HCT116 (cell line): ENCODE measurements around the gene STAT4. TPM values are rescaled to one million over a fixed set of nuclear protein-coding genes. Genes with fewer than 3 reads are reported as not detected.

Experiments
- ATAC-seq: fragments of 200-7000 bp; cut with Tn5 transposase; 2 replicates; pipeline ENCODE4 v1.9.1; 2020; ENCODE audit warnings: mild to moderate bottlenecking, moderate library complexity
- BruUV-seq: library from RNA; stranded (reverse); fragments of 400-500 nt; replicated peaks from 2 replicates; lab custom pipeline; 2021; lab: Mats Ljungman, UMichigan
- CTCF ChIA-PET: fragments of 300-600 bp; sonication (Branson Sonifier 250); formaldehyde crosslinking; loops from one replicate; lab custom pipeline; 2021; ENCODE audit warnings: antibody characterized with exemption; lab: Charles Lee
- POLR2A ChIA-PET: fragments of 300-600, 350-600 bp; sonication (Branson Sonifier 250); formaldehyde crosslinking; loops from one replicate; lab custom pipeline; 2021; ENCODE audit warnings: antibody characterized with exemption; lab: Charles Lee
- RAD21 ChIA-PET, 2 experiments: fragments of 300-600 bp; sonication (Branson Sonifier 250); formaldehyde crosslinking; loops; one replicate each; lab custom pipeline; 2023; ENCODE audit warnings: low total read pairs in 2 of 2; ENCODE audit not compliant: uncharacterized antibody in 2 of 2, unreplicated experiment in 2 of 2, low non-redundant PET in 1 of 2; lab: Charles Lee
- DNase-seq: peaks from one replicate; pipeline ENCODE4 v3.0.0-alpha.2; 2010; ENCODE audit warnings: low read depth, low spot score
- H2AFZ ChIP-seq: fragments of 200-600 bp; shearing (Covaris generic), sonication (generic); 2 replicates; pipeline ENCODE4 v1.6.1; 2017; ENCODE audit warnings: low read depth, mixed run types, mixed read lengths, antibody characterized with exemption, low read length; ENCODE audit not compliant: poor library complexity, severe bottlenecking
- H3K27ac ChIP-seq: 2 replicates; pipeline ENCODE4 v1.5.1; 2012; ENCODE audit warnings: low read depth, low read length
- H3K27me3 ChIP-seq: fragments of 200-600 bp; sonication (generic); 2 replicates; pipeline ENCODE4 v1.6.1; 2016; ENCODE audit warnings: mixed run types, low read length, mixed read lengths; ENCODE audit not compliant: insufficient read depth
- H3K36me3 ChIP-seq, 2 experiments: fragments of 200-500 bp in 1 of 2; fragments of 200-600 bp in 1 of 2; sonication (Bioruptor generic) in 1 of 2; sonication (generic) in 1 of 2; 2 replicates each; pipeline versions ENCODE4 v1.5.1 to v1.6.1; 2014 to 2016; ENCODE audit warnings: low read length in 2 of 2, inconsistent platforms in 1 of 2, mixed read lengths in 1 of 2, mixed run types in 1 of 2; ENCODE audit not compliant: insufficient read depth in 2 of 2, control insufficient read depth in 1 of 2
- H3K4me1 ChIP-seq, 2 experiments: fragments of 200-600 bp in 1 of 2; sonication (generic) in 1 of 2; 2 replicates each; pipeline versions ENCODE4 v1.5.1 to v1.6.1; 2012 to 2017; ENCODE audit warnings: low read length in 2 of 2, inconsistent platforms in 1 of 2, mild to moderate bottlenecking in 1 of 2, mixed read lengths in 1 of 2, mixed run types in 1 of 2, moderate library complexity in 1 of 2; ENCODE audit not compliant: insufficient read depth in 2 of 2, control insufficient read depth in 1 of 2
- H3K4me2 ChIP-seq: fragments of 200-600 bp; sonication (generic); 2 replicates; pipeline ENCODE4 v1.6.1; 2017; ENCODE audit warnings: mixed run types, low read length, mixed read lengths
- H3K4me3 ChIP-seq, 2 experiments: fragments of 200-600 bp in 1 of 2; sonication (generic) in 1 of 2; replicated peaks in 1 of 2; 2 replicates each; pipeline ENCODE4 v1.5.1; 2011 to 2016; ENCODE audit warnings: low read length in 2 of 2, control low read depth in 1 of 2, low read depth in 1 of 2, mild to moderate bottlenecking in 1 of 2, mixed read lengths in 1 of 2, mixed run types in 1 of 2
- H3K79me2 ChIP-seq: fragments of 200-600 bp; sonication (generic); 2 replicates; pipeline ENCODE4 v1.6.1; 2017; ENCODE audit warnings: mild to moderate bottlenecking, mixed run types, low read length, moderate library complexity, mixed read lengths; ENCODE audit not compliant: insufficient read depth
- H3K9ac ChIP-seq: fragments of 200-600 bp; sonication (generic); 2 replicates; pipeline ENCODE4 v1.6.1; 2016; ENCODE audit warnings: low read length, mixed read lengths
- H3K9me2 ChIP-seq: fragments of 200-600 bp; sonication (generic), shearing (Covaris generic); 2 replicates; pipeline ENCODE4 v1.6.1; 2017; ENCODE audit warnings: mixed run types, mild to moderate bottlenecking, moderate library complexity; ENCODE audit not compliant: insufficient read depth
- H3K9me3 ChIP-seq, 2 experiments: fragments of 200-500 bp in 1 of 2; fragments of 200-600 bp in 1 of 2; sonication (Bioruptor generic) in 1 of 2; sonication (generic) in 1 of 2; 2 replicates each; pipeline ENCODE4 v1.6.1; 2014 to 2017; ENCODE audit warnings: low read length in 2 of 2, mixed read lengths in 2 of 2, inconsistent platforms in 1 of 2, low read depth in 1 of 2, mild to moderate bottlenecking in 1 of 2, mixed run types in 1 of 2, moderate library complexity in 1 of 2; ENCODE audit not compliant: control insufficient read depth in 1 of 2, insufficient read depth in 1 of 2
- H4K20me1 ChIP-seq: fragments of 200-600 bp; sonication (generic), shearing (Covaris generic); 2 replicates; pipeline ENCODE4 v1.6.1; 2017; ENCODE audit warnings: mixed run types, mild to moderate bottlenecking, moderate library complexity; ENCODE audit not compliant: insufficient read depth
- ATF3 ChIP-seq: IDR thresholded peaks from 2 replicates; pipeline ENCODE4 v1.6.1; 2012
- CEBPB ChIP-seq: IDR thresholded peaks from 2 replicates; pipeline ENCODE4 v1.6.1; 2012; ENCODE audit warnings: low read depth
- CTCF ChIP-seq, 3 experiments: fragments of 200-600 bp in 1 of 3; sonication (generic) in 1 of 3; IDR thresholded peaks in 2 of 3; conservative IDR thresholded peaks in 1 of 3; 2 replicates each; pipeline ENCODE4 v1.5.1; 2012 to 2017; ENCODE audit warnings: low read depth in 2 of 3, low read length in 2 of 3, antibody characterized with exemption in 1 of 3, borderline replicate concordance in 1 of 3, control low read depth in 1 of 3, mild to moderate bottlenecking in 1 of 3, mixed read lengths in 1 of 3, mixed run types in 1 of 3, moderate library complexity in 1 of 3; ENCODE audit not compliant: insufficient read depth in 1 of 3
- EGR1 ChIP-seq: IDR thresholded peaks from 2 replicates; pipeline ENCODE4 v1.6.1; 2012; ENCODE audit warnings: low read depth
- FOSL1 ChIP-seq: IDR thresholded peaks from 2 replicates; pipeline ENCODE4 v1.6.1; 2012; ENCODE audit warnings: low read depth
- RAD21 ChIP-seq: IDR thresholded peaks from 2 replicates; pipeline ENCODE4 v1.6.1; 2012; ENCODE audit warnings: low read depth, mild to moderate bottlenecking
- REST ChIP-seq: IDR thresholded peaks from 2 replicates; pipeline ENCODE4 v1.6.1; 2012; ENCODE audit warnings: low read depth
- SIN3A ChIP-seq: IDR thresholded peaks from 2 replicates; pipeline ENCODE4 v1.6.1; 2012; ENCODE audit warnings: low read depth
- SP1 ChIP-seq: IDR thresholded peaks from 2 replicates; pipeline ENCODE4 v1.6.1; 2012; ENCODE audit warnings: low read depth
- SRF ChIP-seq: IDR thresholded peaks from 2 replicates; pipeline ENCODE4 v1.6.1; 2012; ENCODE audit warnings: low read depth
- YY1 ChIP-seq: IDR thresholded peaks from 2 replicates; pipeline ENCODE4 v1.6.1; 2011; ENCODE audit warnings: low read length, low read depth, moderate library complexity, mild to moderate bottlenecking; ENCODE audit not compliant: insufficient replicate concordance; ENCODE audit errors: extremely low read depth
- ZFX ChIP-seq: fragments of 450-650 bp; IDR thresholded peaks from 2 replicates; pipeline ENCODE4 v1.6.1; 2017
- ZNF274 ChIP-seq: fragments of 200-500 bp; sonication (Bioruptor generic); IDR thresholded peaks from 2 replicates; pipeline ENCODE4 v1.6.1; 2014; ENCODE audit warnings: mild to moderate bottlenecking, low read depth, low read length, inconsistent platforms
- intact Hi-C: fragments of 100-400 bp; cut with micrococcal nuclease; formaldehyde crosslinking; loops from 2 replicates; pipeline ENCODE4 v1.10.0; 2022
- total RNA-seq: library from RNA; stranded (reverse); gene quantifications from one replicate; pipeline ENCODE4 v1.2.1, GENCODE V29; 2021; ENCODE audit not compliant: unreplicated experiment

The STAT4 gene
- total RNA-seq, 1 experiment from 2014 or later = 2.0 TPM

- no peaks in the 10 kb centered on the region for H3K79me2 ChIP-seq
- intact Hi-C loops = no loop called here
- ChIA-PET CTCF (no interaction called here), RAD21 (no interaction called here), POLR2A (no interaction called here)
- DNase-seq (no peak), ATAC-seq (no peak)
- BruUV-seq = no TSS peak
- TF ChIP-seq SIN3A (no peak), ZNF274 (no peak), RAD21 (no peak), YY1 (no peak), ATF3 (no peak), SP1 (no peak), CTCF (IDR thresholded peaks at IDR 0.05 in 2 of 3, conservative IDR thresholded peaks at IDR 0.05 in 1 of 3; ENCODE audit: borderline replicate concordance in 1 of 3, insufficient read depth in 1 of 3, low read depth in 2 of 3, low read length in 2 of 3) (no peak)
- no peaks in the 10 kb centered on the region for H3K4me1 ChIP-seq
- no peak overlapping the region for H2AFZ ChIP-seq
- H3K4me3 ChIP-seq = no peak overlapping the region
- H3K4me2 ChIP-seq = no peak overlapping the region
- no peaks in the 10 kb centered on the region for H3K9me2 ChIP-seq
- H3K27me3 ChIP-seq = no peaks in the 10 kb centered on the region
- H3K9me3 ChIP-seq = no peaks in the 10 kb centered on the region
- peaks cover 68 to 83% of the 10 kb centered on the region in 2 experiments for H3K36me3 ChIP-seq
- no peaks in the 10 kb centered on the region for H4K20me1 ChIP-seq
- no peak overlapping the region for H3K9ac ChIP-seq
- no peak overlapping the region for H3K27ac ChIP-seq
These were observed 149.2 kb downstream of the STAT4 start for GRCh38 chr2:191001624-191002023.

GRCh38 chr2:191001032-191001431, 149.8 kb downstream of the STAT4 start:
- ChIA-PET CTCF (no interaction called here), POLR2A (no interaction called here), RAD21 (no interaction called here)
- Histone ChIP-seq H3K9me3 (no peaks in the 10 kb centered on the region), H2AFZ (no peak overlapping the region), H3K4me1 (no peaks in the 10 kb centered on the region), H3K27me3 (no peaks in the 10 kb centered on the region), H3K27ac (no peak overlapping the region), H3K4me2 (no peak overlapping the region), H3K4me3 (no peak overlapping the region), H4K20me1 (no peaks in the 10 kb centered on the region), H3K9ac (no peak overlapping the region), H3K9me2 (no peaks in the 10 kb centered on the region), H3K36me3 (peaks cover 67 to 82% of the 10 kb centered on the region in 2 experiments), H3K79me2 (no peaks in the 10 kb centered on the region)
- ATAC-seq (no peak), DNase-seq (no peak)
- no TSS peak for BruUV-seq
- intact Hi-C loops = no loop called here
- no peak for TF ChIP-seq ZNF274
- TF ChIP-seq REST = no peak
- TF ChIP-seq SRF = no peak
- no peak for TF ChIP-seq CEBPB
- no peak for TF ChIP-seq SIN3A
- TF ChIP-seq EGR1 = no peak
- no peak for TF ChIP-seq ZFX
- no peak for TF ChIP-seq RAD21
- no peak for TF ChIP-seq YY1
- TF ChIP-seq SP1 = no peak
- TF ChIP-seq FOSL1 = no peak
